Mesothelial cell of epicardium (in vitro differentiated cells): Measurements from ENCODE around the gene CCDC159. TPM values are rescaled to one million over a fixed set of nuclear protein-coding genes. Genes with fewer than 3 reads are reported as not detected.
"Not testable (repeated sequence)": the region's sequence is repeated elsewhere in the genome, so short reads cannot be mapped to it uniquely, and the experiment has no call there.

Experiments
- DNase-seq, 2 experiments: peaks; one replicate each; pipeline ENCODE4 v3.0.0; 2021; ENCODE audit warnings: low spot score in 2 of 2; ENCODE audit not compliant: unreplicated experiment in 2 of 2
- H3K27ac Mint-ChIP-seq: 2 replicates; pipeline ENCODE4 v1.8.0; 2021; ENCODE audit warnings: mixed read lengths
- H3K27me3 Mint-ChIP-seq: 2 replicates; pipeline ENCODE4 v1.8.0; 2021; ENCODE audit warnings: low read depth, mixed read lengths
- H3K36me3 Mint-ChIP-seq: 2 replicates; pipeline ENCODE4 v1.8.0; 2021; ENCODE audit warnings: mixed read lengths
- H3K4me1 Mint-ChIP-seq: 2 replicates; pipeline ENCODE4 v1.8.0; 2021; ENCODE audit warnings: mixed read lengths
- H3K4me3 Mint-ChIP-seq: 2 replicates; pipeline ENCODE4 v1.8.0; 2021; ENCODE audit warnings: mild to moderate bottlenecking, moderate library complexity, mixed read lengths
- H3K9me3 Mint-ChIP-seq: 2 replicates; pipeline ENCODE4 v1.8.0; 2021; ENCODE audit warnings: mixed read lengths
- total RNA-seq: library from RNA; stranded (reverse); gene quantifications from 3 replicates; pipeline ENCODE4 v1.2.1, GENCODE V29; 2021
- TF ChIP-seq, protein P1 (sequence below): fragments of 200-600 bp; sonication (generic); IDR thresholded peaks from one replicate; pipeline ENCODE4 v1.5.0; 2021; ENCODE audit warnings: antibody characterized with exemption; ENCODE audit not compliant: unreplicated experiment

Gene CCDC159
- total RNA-seq, 1 donor from 2014 or later = 29.6 TPM

DNA sequence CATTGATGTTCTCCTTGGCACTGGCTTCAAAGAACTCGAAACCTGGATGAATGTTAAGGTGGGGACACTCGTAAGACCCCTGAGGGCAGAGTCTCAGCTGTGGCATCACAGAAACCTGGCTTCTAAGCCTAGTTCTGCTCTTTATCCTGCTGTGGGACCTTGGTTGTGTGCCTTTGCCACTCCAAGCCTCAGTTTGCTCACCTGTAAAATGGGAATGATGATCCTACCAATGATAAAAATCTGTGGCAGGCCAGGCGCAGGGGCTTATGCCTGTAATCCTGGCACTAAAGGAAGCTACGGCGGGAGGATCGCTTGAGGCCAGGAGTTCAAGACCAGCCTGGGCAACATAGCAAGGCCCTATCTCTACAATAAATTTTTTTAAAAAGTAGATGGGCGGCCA is 20.8 kb upstream of the CCDC159 start:
- DNase-seq = no peak
- Mint-ChIP-seq H3K4me1 (peaks cover 36% of the 10 kb centered on the region), H3K9me3 (no peaks in the 10 kb centered on the region), H3K36me3 (peaks cover 10% of the 10 kb centered on the region), H3K27ac (no peak overlapping the region), H3K27me3 (no peaks in the 10 kb centered on the region), H3K4me3 (no peak overlapping the region)
- TF ChIP-seq, protein P1, sequence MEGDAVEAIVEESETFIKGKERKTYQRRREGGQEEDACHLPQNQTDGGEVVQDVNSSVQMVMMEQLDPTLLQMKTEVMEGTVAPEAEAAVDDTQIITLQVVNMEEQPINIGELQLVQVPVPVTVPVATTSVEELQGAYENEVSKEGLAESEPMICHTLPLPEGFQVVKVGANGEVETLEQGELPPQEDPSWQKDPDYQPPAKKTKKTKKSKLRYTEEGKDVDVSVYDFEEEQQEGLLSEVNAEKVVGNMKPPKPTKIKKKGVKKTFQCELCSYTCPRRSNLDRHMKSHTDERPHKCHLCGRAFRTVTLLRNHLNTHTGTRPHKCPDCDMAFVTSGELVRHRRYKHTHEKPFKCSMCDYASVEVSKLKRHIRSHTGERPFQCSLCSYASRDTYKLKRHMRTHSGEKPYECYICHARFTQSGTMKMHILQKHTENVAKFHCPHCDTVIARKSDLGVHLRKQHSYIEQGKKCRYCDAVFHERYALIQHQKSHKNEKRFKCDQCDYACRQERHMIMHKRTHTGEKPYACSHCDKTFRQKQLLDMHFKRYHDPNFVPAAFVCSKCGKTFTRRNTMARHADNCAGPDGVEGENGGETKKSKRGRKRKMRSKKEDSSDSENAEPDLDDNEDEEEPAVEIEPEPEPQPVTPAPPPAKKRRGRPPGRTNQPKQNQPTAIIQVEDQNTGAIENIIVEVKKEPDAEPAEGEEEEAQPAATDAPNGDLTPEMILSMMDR = no peak

DNA sequence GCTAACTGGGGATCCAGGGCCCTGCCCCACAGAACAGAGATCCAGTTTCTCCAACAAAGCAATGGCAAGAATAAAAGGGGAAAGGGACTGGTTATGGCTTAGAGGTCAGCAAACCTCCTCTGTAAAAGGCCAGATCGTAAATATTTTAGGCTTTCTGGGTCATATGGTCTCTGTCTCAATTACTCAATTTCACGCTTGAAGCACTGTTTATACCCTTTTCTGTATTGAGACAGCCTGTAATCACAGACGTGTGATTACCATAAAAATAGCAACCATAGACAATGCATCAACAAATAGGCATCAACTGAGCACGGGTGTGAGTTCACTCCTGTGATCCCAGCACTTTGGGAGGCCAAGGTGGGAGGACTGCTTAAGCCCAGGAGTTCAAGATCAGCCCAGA is 16.2 kb upstream of the CCDC159 start:
- Mint-ChIP-seq H3K27ac (no peak overlapping the region), H3K27me3 (no peaks in the 10 kb centered on the region), H3K4me1 (no peaks in the 10 kb centered on the region), H3K4me3 (no peak overlapping the region), H3K36me3 (peaks cover 26% of the 10 kb centered on the region), H3K9me3 (no peaks in the 10 kb centered on the region)
- no peak for DNase-seq
- TF ChIP-seq, protein P1 = no peak

DNA sequence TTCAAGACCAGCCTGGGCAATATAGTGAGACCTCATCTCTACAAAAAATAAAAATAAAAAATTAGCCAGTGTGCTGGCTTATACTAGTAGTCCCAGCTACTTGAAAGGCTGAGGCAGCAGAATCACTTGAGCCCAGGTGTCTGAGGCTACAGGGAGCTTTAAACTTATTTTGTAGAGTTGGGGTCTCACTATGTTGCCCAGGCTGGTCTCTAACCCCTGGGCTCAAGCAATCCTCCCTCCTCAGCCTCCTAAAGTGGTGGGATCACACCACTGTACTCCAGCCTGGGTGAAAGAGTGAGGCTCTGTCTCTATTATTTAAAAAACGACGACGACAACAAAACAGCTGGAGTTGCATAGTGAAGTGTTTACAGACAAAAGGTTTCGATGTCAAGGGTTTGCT is 14.8 kb upstream of the CCDC159 start:
- H3K27ac Mint-ChIP-seq = no peak overlapping the region
- peaks cover 39% of the 10 kb centered on the region for H3K36me3 Mint-ChIP-seq
- DNase-seq = no peak
- no peaks in the 10 kb centered on the region for H3K4me1 Mint-ChIP-seq
- TF ChIP-seq, protein P1 = no peak
- H3K27me3 Mint-ChIP-seq = no peaks in the 10 kb centered on the region
- H3K9me3 Mint-ChIP-seq = no peaks in the 10 kb centered on the region
- H3K4me3 Mint-ChIP-seq = no peak overlapping the region

DNA sequence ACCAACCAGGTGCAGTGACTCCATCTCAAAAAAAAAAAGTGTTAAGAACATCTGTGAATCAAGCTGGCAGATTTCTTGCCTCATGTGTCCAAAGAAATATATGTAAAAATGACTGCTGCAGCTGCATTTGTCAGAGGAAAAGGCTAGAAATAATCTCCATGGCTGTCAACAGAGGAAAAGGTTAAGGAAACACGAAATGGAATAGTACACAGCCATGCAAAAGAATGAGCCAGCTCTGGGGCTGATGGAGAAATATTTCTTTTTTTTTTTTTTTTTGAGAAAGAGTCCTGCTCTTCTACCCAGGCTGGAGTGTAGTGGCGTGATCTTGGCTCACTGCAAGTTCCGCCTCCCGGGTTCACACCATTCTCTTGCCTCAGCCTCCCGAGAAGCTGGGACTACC is 13.5 kb upstream of the CCDC159 start:
- H3K27me3 Mint-ChIP-seq = no peaks in the 10 kb centered on the region
- H3K27ac Mint-ChIP-seq = no peak overlapping the region
- TF ChIP-seq, protein P1 = no peak
- no peaks in the 10 kb centered on the region for H3K9me3 Mint-ChIP-seq
- no peak for DNase-seq
- no peak overlapping the region for H3K4me3 Mint-ChIP-seq
- H3K36me3 Mint-ChIP-seq = peaks cover 38% of the 10 kb centered on the region
- no peaks in the 10 kb centered on the region for H3K4me1 Mint-ChIP-seq

DNA sequence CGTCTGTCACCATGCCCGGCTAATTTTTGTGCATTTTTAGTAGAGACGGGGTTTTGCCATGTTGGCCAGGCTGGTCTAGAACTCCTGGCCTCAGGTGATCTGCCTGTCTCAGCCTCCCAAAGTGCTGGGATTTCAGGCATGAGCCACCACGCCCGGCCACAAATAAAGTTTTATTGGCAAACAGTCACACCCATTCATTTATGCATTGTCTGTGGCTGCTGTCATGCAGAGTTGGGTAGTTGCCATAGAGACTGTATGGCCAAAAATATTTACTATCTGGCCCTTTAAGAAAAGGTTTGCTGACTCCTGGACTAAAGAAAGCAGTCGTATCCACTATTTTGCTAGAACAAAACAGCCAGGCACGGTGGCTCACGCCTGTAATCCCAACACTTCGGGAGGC is 12.5 kb upstream of the CCDC159 start:
- H3K9me3 Mint-ChIP-seq, H3K27me3 Mint-ChIP-seq, H3K27ac Mint-ChIP-seq, H3K4me1 Mint-ChIP-seq, H3K4me3 Mint-ChIP-seq, DNase-seq: not testable (repeated sequence)
- peaks cover 38% of the 10 kb centered on the region for H3K36me3 Mint-ChIP-seq

DNA sequence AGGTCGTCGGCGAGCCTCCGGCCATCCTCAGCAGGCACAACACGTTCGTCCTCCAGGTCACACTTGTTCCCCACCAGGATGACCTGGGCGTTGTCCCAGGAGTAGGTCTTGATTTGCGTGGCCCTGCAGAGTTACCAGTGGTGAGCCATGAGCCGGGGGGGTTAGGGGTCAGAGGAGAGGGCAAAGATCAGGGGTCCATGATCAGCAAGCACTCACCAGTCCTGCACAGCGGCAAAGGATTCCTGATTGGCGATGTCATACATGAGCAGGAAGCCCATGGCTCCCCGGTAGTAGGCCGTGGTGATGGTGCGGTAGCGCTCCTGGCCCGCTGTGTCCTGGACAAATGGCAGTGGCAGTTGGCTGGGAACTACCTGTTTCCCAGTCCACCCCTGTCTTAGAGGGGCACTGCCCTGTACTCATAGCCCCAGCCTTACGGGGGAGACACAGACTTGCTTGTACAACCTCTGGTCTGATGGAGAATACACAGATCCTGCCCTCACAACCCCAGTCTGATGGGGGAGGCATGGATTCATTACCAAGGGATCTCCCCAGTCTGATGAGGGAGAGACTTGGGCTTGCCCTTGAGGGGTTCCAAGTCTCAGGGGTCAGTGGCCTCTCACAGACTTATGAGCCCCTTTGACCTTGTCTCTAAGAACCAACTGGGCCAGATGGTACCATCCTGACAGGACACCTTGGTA is 10.7 kb upstream of the CCDC159 start:
- Mint-ChIP-seq H3K27ac (peak overlapping the region; percentile 21), H3K36me3 (peaks cover 38% of the 10 kb centered on the region), H3K9me3 (no peaks in the 10 kb centered on the region), H3K27me3 (no peaks in the 10 kb centered on the region), H3K4me3 (no peak overlapping the region), H3K4me1 (peaks cover 9% of the 10 kb centered on the region)
- TF ChIP-seq, protein P1 = no peak
- DNase-seq = no peak
